SK-N-SH (cell line): ENCODE data around the gene CDCP1. TPM values are rescaled to one million over a fixed set of nuclear protein-coding genes. Genes with fewer than 3 reads are reported as not detected.

ENCODE experiments used
- CTCF ChIA-PET: fragments of 300-600, 350-600 bp; formaldehyde crosslinking; extraction: SDS; loops from one replicate; lab custom pipeline; 2021; lab: Yijun Ruan, JAX
- POLR2A ChIA-PET: fragments of 350-600 bp; sonication (Branson Sonifier 250); formaldehyde crosslinking; extraction: SDS; loops from one replicate; lab custom pipeline; 2020; ENCODE audit warnings: antibody characterized with exemption, inconsistent platforms; lab: Yijun Ruan, JAX
- DNase-seq: peaks from one replicate; pipeline ENCODE4 v3.0.0; 2012
- H2AFZ ChIP-seq: fragments of 200-600 bp; sonication (generic); 2 replicates; pipeline ENCODE4 v1.8.1; 2016; ENCODE audit warnings: antibody characterized with exemption, mild to moderate bottlenecking, low read depth
- H3F3A ChIP-seq: fragments of 200-600 bp; sonication (generic); replicated peaks from 2 replicates; pipeline ENCODE3; 2016; ENCODE audit warnings: antibody characterized with exemption, mild to moderate bottlenecking; ENCODE audit not compliant: insufficient read depth
- H3K27ac ChIP-seq, 2 experiments: fragments of 200-500 bp in 1 of 2; fragments of 200-600 bp in 1 of 2; sonication (Bioruptor generic) in 1 of 2; sonication (generic), shearing (Covaris generic) in 1 of 2; 2 replicates each; pipeline versions ENCODE4 v1.5.1 to v1.6.1; 2014 to 2016; ENCODE audit warnings: low read depth in 2 of 2, inconsistent platforms in 1 of 2, low read length in 1 of 2, mild to moderate bottlenecking in 1 of 2, mixed read lengths in 1 of 2
- H3K27me3 ChIP-seq: fragments of 200-600 bp; sonication (generic), shearing (Covaris generic); 2 replicates; pipeline ENCODE4 v1.6.1; 2016; ENCODE audit warnings: mixed run types; ENCODE audit not compliant: insufficient read depth
- H3K36me3 ChIP-seq, 2 experiments: fragments of 200-500 bp in 1 of 2; fragments of 200-600 bp in 1 of 2; sonication (Bioruptor generic) in 1 of 2; sonication (generic) in 1 of 2; replicated peaks in 1 of 2; 2 replicates each; pipeline versions ENCODE3 to v1.5.1; 2014 to 2016; ENCODE audit warnings: low read length in 1 of 2, mild to moderate bottlenecking in 1 of 2; ENCODE audit not compliant: insufficient read depth in 2 of 2, control insufficient read depth in 1 of 2
- H3K4me1 ChIP-seq, 2 experiments: fragments of 200-500 bp in 1 of 2; fragments of 200-600 bp in 1 of 2; sonication (Bioruptor generic) in 1 of 2; sonication (generic), shearing (Covaris generic) in 1 of 2; 2 replicates each; pipeline versions ENCODE4 v1.5.1 to v1.6.1; 2014 to 2016; ENCODE audit warnings: low read depth in 1 of 2, low read length in 1 of 2, mixed run types in 1 of 2; ENCODE audit not compliant: insufficient read depth in 2 of 2, control insufficient read depth in 1 of 2
- H3K4me2 ChIP-seq: fragments of 200-600 bp; sonication (generic), shearing (Covaris generic); 2 replicates; pipeline ENCODE4 v1.6.1; 2017; ENCODE audit warnings: mixed run types
- H3K4me3 ChIP-seq, 2 experiments: fragments of 200-500 bp in 1 of 2; fragments of 200-600 bp in 1 of 2; sonication (Bioruptor generic) in 1 of 2; sonication (generic), shearing (Covaris generic) in 1 of 2; 2 replicates each; pipeline versions ENCODE4 v1.5.1 to v1.8.1; 2014 to 2016; ENCODE audit warnings: low read depth in 2 of 2, inconsistent platforms in 1 of 2, low read length in 1 of 2, mild to moderate bottlenecking in 1 of 2, mixed read lengths in 1 of 2, moderate library complexity in 1 of 2
- H3K79me2 ChIP-seq: fragments of 200-600 bp; sonication (generic); 2 replicates; pipeline ENCODE4 v1.8.1; 2017; ENCODE audit warnings: mild to moderate bottlenecking; ENCODE audit not compliant: insufficient read depth
- H3K9ac ChIP-seq: fragments of 200-600 bp; sonication (generic); 2 replicates; pipeline ENCODE4 v1.6.1; 2017; ENCODE audit warnings: mixed run types
- H3K9me2 ChIP-seq: fragments of 200-600 bp; sonication (generic); 2 replicates; pipeline ENCODE4 v1.6.1; 2017; ENCODE audit warnings: mixed run types
- H3K9me3 ChIP-seq: fragments of 200-600 bp; sonication (generic); 2 replicates; pipeline ENCODE4 v1.6.1; 2017; ENCODE audit warnings: mixed run types, mild to moderate bottlenecking, moderate library complexity
- H4K20me1 ChIP-seq: fragments of 200-600 bp; sonication (generic); 2 replicates; pipeline ENCODE4 v1.6.1; 2017; ENCODE audit warnings: mild to moderate bottlenecking, mixed run types; ENCODE audit not compliant: insufficient read depth
- ELF1 ChIP-seq: IDR thresholded peaks from 2 replicates; pipeline ENCODE4 v1.4.0; 2012
- EP300 ChIP-seq, 2 experiments: IDR thresholded peaks; 2 replicates each; pipeline versions ENCODE4 v1.4.0 to v1.6.1; 2012; ENCODE audit warnings: borderline replicate concordance in 1 of 2, low read depth in 1 of 2, low read length in 1 of 2
- FOSL2 ChIP-seq: IDR thresholded peaks from 2 replicates; pipeline ENCODE4 v1.4.0; 2012; ENCODE audit warnings: low read depth, mild to moderate bottlenecking, moderate library complexity, borderline replicate concordance
- FOXJ3 ChIP-seq: sonication (generic); formaldehyde crosslinking; IDR thresholded peaks from 2 replicates; pipeline ENCODE4 v1.5.1; 2020; ENCODE audit warnings: mild to moderate bottlenecking, missing genetic modification reagents
- GABPA ChIP-seq: IDR thresholded peaks from 2 replicates; pipeline ENCODE4 v1.4.0; 2012; ENCODE audit warnings: low read depth, mild to moderate bottlenecking
- IRF3 ChIP-seq: fragments of 150-350 bp; IDR thresholded peaks from 2 replicates; pipeline ENCODE4 v1.6.1; 2016; ENCODE audit warnings: mild to moderate bottlenecking, low read depth, low read length
- MAX ChIP-seq: IDR thresholded peaks from 2 replicates; pipeline ENCODE4 v1.4.0; 2012; ENCODE audit warnings: low read depth
- MXI1 ChIP-seq: IDR thresholded peaks from 2 replicates; pipeline ENCODE4 v1.6.1; 2012; ENCODE audit warnings: mild to moderate bottlenecking, low read depth, low read length, improper control_type of control experiment
- NFIC ChIP-seq: IDR thresholded peaks from 2 replicates; pipeline ENCODE4 v1.4.0; 2012; ENCODE audit warnings: borderline replicate concordance
- POLR2AphosphoS5 ChIP-seq: IDR thresholded peaks from 2 replicates; pipeline ENCODE4 v1.6.1; 2012; ENCODE audit warnings: low read depth, low read length
- RAD21 ChIP-seq: IDR thresholded peaks from 2 replicates; pipeline ENCODE4 v1.6.1; 2012; ENCODE audit warnings: mild to moderate bottlenecking, low read length
- RCOR1 ChIP-seq: fragments of 150-350 bp; IDR thresholded peaks from 2 replicates; pipeline ENCODE4 v1.6.1; 2017; ENCODE audit warnings: antibody characterized with exemption, low read length
- REST ChIP-seq: IDR thresholded peaks from 2 replicates; pipeline ENCODE4 v1.6.1; 2012; ENCODE audit warnings: mild to moderate bottlenecking, low read depth, low read length, moderate library complexity
- RFX5 ChIP-seq: IDR thresholded peaks from 2 replicates; pipeline ENCODE4 v1.6.1; 2012; ENCODE audit warnings: mild to moderate bottlenecking, improper control_type of control experiment, low read length
- RXRA ChIP-seq: IDR thresholded peaks from 2 replicates; pipeline ENCODE4 v1.4.0; 2012; ENCODE audit warnings: low read depth, mild to moderate bottlenecking, borderline replicate concordance
- SIN3A ChIP-seq: IDR thresholded peaks from 2 replicates; pipeline ENCODE4 v1.6.1; 2012; ENCODE audit warnings: low read depth, mild to moderate bottlenecking, low read length, moderate library complexity, borderline replicate concordance
- SMC3 ChIP-seq: IDR thresholded peaks from 2 replicates; pipeline ENCODE4 v1.6.1; 2012; ENCODE audit warnings: low read depth, low read length, improper control_type of control experiment
- TCF12 ChIP-seq: IDR thresholded peaks from 2 replicates; pipeline ENCODE4 v1.4.0; 2012
- USF1 ChIP-seq: IDR thresholded peaks from 2 replicates; pipeline ENCODE4 v1.4.0; 2012; ENCODE audit warnings: low read depth, borderline replicate concordance
- YY1 ChIP-seq: IDR thresholded peaks from 2 replicates; pipeline ENCODE4 v1.4.0; 2012; ENCODE audit warnings: low read depth, mild to moderate bottlenecking
- WGBS: methylation state at CpG from one replicate; pipeline ENCODE4 v1.1.6; 2017; ENCODE audit warnings: low lambda C conversion rate; 5-methylcytosine and 5-hydroxymethylcytosine counted together
- polyA plus RNA-seq, 3 experiments: library from polyadenylated mRNA; depleted of rRNA; stranded (reverse); fragments of >200 nt; gene quantifications; 2 replicates each; pipeline ENCODE4 v1.2.3, GENCODE V29; 2012
- TF ChIP-seq, protein P1 (sequence below): IDR thresholded peaks from 2 replicates; pipeline ENCODE4; 2012
- TF ChIP-seq, protein P2 (sequence below): fragments of 200-600 bp; sonication (generic); IDR thresholded peaks from 2 replicates; pipeline ENCODE4 v1.6.1; 2017; ENCODE audit warnings: antibody characterized with exemption, mild to moderate bottlenecking, moderate library complexity

The CDCP1 gene
- polyA plus RNA-seq, 1 of the 3 experiments (the other 2 are of a cell fraction): 3.6 TPM

DNA sequence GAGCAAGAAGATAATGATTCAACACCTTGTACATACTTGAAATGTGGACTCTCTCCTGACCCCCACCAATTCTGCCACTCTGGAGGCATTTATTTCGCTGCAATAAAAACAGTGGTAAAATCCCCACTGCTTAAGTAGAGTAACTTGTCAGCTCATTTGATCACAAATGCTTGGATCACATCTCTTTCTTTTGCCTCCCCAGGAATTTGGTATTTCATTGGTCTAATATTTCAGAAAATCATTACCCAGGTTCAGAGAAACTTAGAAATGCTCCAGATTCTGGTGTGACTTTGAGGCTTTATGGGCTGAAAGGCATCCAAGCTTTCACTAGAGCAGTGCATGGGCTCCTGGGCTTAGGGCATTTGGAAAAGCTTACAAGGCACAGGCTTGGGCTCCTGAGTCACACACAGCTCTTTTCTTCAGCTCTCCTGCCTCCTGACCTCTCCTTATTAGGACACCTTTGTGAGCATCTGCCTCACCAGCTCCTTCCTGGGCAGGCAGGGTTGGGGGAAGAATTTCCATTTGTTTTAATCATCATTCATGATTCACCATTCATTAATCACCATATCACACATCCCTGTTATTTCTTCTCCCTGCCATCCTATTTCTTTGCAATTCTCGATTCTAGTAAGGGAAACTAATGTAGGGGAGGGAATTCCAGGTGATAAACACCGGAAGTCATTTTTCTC, 22.5 kb downstream of the CDCP1 start:
- DNase-seq: no peak
- peaks cover 18 to 36% of the 10 kb centered on the region in 2 experiments for H3K4me1 ChIP-seq
- no peaks in the 10 kb centered on the region for H3K9me2 ChIP-seq
- TF ChIP-seq REST: no peak
- no peak for TF ChIP-seq MXI1
- no peak for TF ChIP-seq SIN3A
- TF ChIP-seq SMC3: no peak
- no peak for TF ChIP-seq GABPA
- peak; percentile 72; the same call in 1 of the 2 replicates for TF ChIP-seq FOSL2
- TF ChIP-seq POLR2AphosphoS5: no peak
- TF ChIP-seq RAD21: no peak
- no peak for TF ChIP-seq ELF1
- TF ChIP-seq FOXJ3: no peak
- TF ChIP-seq, protein P1, sequence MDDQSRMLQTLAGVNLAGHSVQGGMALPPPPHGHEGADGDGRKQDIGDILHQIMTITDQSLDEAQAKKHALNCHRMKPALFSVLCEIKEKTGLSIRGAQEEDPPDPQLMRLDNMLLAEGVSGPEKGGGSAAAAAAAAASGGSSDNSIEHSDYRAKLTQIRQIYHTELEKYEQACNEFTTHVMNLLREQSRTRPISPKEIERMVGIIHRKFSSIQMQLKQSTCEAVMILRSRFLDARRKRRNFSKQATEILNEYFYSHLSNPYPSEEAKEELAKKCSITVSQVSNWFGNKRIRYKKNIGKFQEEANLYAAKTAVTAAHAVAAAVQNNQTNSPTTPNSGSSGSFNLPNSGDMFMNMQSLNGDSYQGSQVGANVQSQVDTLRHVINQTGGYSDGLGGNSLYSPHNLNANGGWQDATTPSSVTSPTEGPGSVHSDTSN: peak; percentile 72; the same call in 1 of the 2 replicates
- TF ChIP-seq, protein P2, sequence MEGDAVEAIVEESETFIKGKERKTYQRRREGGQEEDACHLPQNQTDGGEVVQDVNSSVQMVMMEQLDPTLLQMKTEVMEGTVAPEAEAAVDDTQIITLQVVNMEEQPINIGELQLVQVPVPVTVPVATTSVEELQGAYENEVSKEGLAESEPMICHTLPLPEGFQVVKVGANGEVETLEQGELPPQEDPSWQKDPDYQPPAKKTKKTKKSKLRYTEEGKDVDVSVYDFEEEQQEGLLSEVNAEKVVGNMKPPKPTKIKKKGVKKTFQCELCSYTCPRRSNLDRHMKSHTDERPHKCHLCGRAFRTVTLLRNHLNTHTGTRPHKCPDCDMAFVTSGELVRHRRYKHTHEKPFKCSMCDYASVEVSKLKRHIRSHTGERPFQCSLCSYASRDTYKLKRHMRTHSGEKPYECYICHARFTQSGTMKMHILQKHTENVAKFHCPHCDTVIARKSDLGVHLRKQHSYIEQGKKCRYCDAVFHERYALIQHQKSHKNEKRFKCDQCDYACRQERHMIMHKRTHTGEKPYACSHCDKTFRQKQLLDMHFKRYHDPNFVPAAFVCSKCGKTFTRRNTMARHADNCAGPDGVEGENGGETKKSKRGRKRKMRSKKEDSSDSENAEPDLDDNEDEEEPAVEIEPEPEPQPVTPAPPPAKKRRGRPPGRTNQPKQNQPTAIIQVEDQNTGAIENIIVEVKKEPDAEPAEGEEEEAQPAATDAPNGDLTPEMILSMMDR: no peak
- no peak for TF ChIP-seq NFIC
- TF ChIP-seq USF1: no peak
- TF ChIP-seq IRF3: no peak
- peak; percentile 19; the same call in 1 of the 2 replicates for TF ChIP-seq TCF12
- peak; percentile 69; the same call in 1 of the 2 replicates for TF ChIP-seq RXRA
- TF ChIP-seq EP300 (IDR thresholded peaks at IDR 0.05; ENCODE audit: borderline replicate concordance in 1 of 2, low read depth in 1 of 2, low read length in 1 of 2): peak in 1 of 2 experiments; percentile 73; a peak in 2 of 4 replicates
- no peak for TF ChIP-seq RCOR1
- TF ChIP-seq MAX: no peak
- no peak for TF ChIP-seq RFX5
- TF ChIP-seq YY1: no peak
- TF ChIP-seq, all 33 proteins: peak for 5
- Histone ChIP-seq H2AFZ (no peak overlapping the region), H3K9ac (peak overlapping the region; percentile 66), H3K4me3 (0 out of 4 replicates have a peak overlapping the region, but pooled peaks of 1 of the 2 experiments have one; percentile 15), H3K27me3 (no peaks in the 10 kb centered on the region), H3F3A (peaks cover 33% of the 10 kb centered on the region), H4K20me1 (no peaks in the 10 kb centered on the region), H3K79me2 (no peaks in the 10 kb centered on the region), H3K9me3 (no peaks in the 10 kb centered on the region), H3K27ac (peak overlapping the region in 1 of 2 experiments; percentile 86; a peak in 3 of 4 replicates), H3K4me2 (peak overlapping the region; percentile 56), H3K36me3 (no peaks in the 10 kb centered on the region)
- POLR2A ChIA-PET: no interaction called here
- WGBS: 32% methylated on average over 3 of the region's 3 CpGs
- CTCF ChIA-PET: interaction anchor here (0.6 to 1.0 kb wide), 3 partner anchors 68 to 92 kb away, joined by 3 to 6 read pairs (median 3); no protein-coding TSS in a partner anchor
